ENCODE data around the gene SEZ6L.

The SEZ6L gene

DNA sequence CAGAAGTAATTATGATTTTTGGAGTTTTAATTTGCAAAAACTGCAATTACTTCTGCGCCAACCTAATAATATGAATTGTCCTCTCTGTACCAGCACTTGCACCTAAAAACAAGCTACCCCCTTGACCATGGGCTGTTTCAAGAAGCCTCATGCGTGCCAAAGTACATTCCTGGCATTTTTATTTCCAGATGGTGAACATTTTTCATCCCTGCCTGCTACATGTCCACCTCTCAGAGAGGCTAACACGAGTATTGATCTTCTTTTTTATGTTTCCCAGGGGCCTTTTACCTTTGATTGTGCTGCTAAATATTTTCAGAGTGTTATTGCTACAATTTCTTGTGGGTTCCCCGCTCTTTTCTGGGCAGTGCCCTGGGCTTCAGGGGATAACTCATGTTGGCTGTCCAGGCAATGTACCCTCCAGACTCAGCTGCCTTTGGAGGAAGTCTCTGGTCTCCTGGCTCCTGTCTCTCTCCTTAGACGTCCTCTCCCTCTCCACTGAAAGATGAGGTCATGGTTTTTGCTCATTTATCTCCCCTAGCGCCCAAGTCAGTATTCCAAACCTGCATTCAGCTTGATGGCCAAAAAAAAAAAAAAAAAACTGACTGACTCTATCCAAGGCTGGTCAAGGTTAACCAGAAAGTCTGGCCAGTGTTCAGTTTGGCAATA, 173.6 kb downstream of the SEZ6L start:
- no peak for DNase-seq

DNA sequence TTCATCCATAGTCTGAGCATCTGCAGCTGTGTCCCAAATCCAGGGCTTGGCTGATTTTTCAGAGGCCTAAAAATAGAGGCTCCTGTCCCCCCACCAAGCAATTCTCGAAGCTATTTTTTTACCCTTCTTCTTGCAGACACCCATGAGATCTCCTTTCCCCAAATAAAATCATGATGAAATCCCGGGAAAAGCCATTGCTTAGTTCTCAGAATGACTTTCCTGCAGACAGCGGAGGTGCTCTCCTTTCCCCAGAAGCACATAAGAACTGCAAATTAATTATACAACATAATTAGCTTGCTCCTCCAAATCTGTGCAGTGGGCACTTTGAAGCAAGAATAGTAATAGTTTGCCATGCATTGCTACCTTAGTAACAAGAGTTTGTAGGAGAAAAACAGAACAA, 176.2 kb downstream of the SEZ6L start:
- no peak for DNase-seq

DNA sequence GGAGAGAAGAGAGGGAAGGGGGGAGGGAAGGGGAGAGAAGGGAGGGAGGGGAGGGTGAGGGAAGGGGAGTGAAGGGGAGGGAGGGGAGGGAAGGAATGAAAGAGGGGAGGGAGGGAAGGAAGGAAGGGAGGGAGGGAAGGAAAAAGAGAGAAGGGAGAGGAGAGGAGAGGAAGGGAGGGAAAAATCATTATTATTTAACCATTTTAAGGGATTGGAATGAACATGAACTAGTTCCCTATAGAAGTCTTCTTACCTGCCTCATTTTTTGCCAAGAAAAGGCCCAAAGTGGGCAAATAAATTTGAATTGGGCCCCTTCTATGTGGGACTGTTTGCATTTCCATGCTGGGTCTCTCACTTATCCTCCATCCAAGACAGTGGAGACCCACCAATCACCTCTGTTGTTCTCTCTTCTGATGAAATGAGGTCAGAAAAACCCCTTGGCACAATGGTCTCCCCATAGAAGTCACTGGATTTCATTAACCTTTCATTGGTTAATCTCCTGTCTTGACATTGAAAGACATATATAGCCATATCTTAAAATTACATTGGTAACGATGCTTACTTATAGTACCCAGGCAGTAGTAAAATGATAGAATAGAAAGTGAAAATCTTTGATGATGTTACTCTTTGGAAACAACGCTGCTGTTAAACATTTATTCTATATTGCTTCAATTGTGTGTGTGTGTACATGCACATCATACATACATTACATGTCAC, 179.7 kb downstream of the SEZ6L start:
- DNase-seq = no peak

- DNase-seq = no peak
These were observed 185.4 kb downstream of the SEZ6L start for GRCh38 chr22:26354707-26355106.

DNA sequence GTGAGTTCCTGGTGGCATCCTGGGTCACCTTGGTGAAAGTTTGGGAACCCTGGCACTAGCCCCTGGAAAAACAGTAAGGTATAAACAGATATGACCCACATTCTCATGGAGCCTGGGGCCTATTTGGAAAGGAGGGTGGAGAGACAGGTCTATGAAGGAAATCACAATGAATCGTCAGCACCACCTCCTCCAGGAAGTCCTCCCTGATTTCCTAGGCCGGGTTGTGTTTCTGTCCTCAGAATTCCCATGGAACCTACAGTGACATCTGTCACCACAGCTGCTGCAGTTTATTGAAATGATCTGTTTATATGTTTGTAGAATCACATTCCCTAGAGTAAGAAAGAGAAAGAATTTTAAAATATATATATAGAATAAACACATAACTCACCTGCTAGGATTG, 188.0 kb downstream of the SEZ6L start:
- no peak for DNase-seq

- no peak for DNase-seq
These were observed 188.6 kb downstream of the SEZ6L start for GRCh38 chr22:26357813-26358212.

DNA sequence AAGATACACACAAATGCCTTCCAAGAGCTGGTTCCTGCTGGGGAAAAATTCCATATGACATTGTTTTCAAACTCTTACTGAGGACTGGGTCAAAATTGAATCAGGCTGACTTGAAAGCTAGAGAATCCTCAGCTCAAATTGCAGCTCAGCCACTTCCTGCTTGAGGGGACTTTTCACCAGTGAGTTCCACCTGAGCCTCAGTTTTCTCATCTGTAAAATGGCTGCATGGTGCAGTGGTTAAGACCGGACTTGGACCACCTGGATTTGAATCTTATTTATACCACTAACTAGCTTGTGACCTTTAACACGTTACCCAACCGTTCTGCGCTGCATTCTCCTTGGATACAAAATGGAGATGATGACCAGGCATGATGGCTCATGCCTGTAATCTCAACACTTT, 189.9 kb downstream of the SEZ6L start:
- no peak for DNase-seq

DNA sequence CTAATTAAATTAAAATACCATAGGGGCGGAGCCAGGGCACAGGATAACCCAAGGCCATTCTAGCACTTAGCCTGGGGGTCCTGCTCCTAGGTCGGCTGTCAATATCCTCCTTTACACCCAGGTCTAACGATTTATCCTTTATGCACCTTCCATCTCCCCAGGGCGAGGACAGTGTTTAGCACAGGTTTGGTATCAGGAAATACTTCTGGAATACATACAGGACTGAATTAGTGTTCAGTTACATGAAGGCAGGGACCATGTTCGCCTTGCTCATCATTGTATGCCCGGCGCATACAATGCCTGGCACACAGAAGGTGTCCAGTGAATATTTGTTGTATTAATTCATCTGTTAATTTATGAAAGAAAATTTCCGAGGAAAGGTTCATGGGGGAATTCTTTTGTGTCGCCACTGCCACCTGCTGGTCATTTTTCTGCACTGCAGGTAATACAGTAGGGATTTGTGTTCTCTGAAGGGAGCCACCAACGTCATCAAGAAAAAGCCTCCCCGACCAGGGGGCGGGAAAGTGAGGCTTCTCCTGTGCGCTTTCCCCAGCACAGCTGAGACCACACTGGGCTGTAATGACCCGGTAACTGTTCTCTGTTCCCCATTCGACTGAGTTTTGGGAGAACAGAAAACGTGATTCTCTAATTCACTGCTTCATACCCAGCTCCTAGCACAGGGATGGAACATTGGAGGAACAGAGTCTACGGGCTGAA, 191.1 kb downstream of the SEZ6L start:
- DNase-seq = peak; percentile 40

- no peak for DNase-seq
These were observed 193.2 kb downstream of the SEZ6L start for GRCh38 chr22:26362471-26362870.

DNA sequence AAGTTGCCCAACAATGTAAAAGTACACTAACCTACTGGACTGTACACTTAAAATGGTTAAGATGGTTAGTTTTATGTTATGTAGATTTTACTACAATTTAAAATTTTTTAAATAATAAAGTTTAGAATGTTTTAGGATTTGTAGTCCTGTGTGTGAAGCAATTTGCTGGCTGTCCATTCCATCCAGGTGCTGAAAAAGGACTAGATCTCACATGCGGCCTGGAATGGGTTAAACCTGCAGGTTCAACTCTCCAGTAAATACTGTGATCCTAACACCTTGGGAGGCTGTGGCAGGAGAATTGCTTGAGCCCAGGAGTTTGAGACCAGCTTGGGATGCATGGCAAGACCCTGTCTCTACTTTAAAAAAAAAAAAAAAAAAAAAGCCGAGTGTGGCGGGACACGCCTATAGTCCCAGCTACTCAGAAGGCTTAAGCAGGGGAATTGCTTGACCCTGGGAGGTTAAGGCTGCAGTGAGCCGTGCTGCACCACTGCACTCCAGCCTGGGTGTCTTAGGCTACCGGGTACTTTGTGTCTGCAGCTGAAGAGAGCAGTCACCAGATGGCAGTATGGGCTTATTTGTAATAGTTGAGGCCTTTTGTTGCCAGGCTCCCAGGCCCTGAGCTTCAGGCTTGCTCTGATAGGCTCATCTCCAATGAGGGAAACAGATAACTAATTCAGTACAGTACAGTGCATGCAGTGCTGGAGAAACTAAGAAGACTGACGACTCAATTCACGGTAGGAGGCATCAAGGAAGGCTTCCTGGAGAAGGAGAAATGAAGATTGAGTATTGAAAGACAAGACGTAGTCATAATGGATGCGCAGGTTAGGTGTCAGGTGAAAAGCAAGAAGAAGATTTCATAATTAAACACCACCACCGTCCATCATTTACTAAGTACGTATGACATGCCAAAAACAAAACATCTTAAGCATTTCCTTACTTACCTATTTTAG, 195.1 kb downstream of the SEZ6L start:
- peak; percentile 43 for DNase-seq

- peak; percentile 47 for DNase-seq
These were observed 198.4 kb downstream of the SEZ6L start for GRCh38 chr22:26367402-26368245.

- DNase-seq = no peak
These were observed 203.6 kb downstream of the SEZ6L start for GRCh38 chr22:26372890-26373289.

DNA sequence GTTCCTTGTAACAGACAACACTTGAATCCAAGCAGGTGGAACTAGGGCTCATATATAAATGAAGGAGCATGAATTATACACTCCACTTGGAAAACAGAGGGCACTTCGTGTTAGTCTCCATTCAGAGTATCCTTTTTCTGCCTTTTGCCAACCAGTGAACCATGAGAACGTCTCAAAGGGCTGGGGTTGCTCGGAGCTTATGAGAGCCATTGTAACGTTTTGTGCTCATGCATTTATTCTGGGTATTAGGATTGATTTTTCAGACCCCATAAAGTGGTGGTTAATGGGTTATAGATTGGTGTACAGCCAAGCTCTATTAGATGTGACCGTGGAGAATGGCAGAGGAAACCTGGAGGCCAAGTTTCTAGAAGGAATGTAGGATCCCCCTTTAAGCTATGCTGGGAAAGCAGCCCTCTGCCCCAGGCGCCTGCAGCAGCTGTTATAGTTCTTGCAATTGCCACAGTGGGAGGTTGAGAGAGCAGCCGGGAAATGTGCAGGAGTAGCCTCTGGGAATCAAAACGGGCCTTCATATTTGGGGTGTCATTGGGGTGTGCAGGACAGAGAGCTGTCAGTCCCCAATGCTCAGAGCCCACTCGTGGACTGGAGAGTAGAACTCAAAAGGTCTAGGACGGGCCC, 205.2 kb downstream of the SEZ6L start:
- DNase-seq = no peak

DNA sequence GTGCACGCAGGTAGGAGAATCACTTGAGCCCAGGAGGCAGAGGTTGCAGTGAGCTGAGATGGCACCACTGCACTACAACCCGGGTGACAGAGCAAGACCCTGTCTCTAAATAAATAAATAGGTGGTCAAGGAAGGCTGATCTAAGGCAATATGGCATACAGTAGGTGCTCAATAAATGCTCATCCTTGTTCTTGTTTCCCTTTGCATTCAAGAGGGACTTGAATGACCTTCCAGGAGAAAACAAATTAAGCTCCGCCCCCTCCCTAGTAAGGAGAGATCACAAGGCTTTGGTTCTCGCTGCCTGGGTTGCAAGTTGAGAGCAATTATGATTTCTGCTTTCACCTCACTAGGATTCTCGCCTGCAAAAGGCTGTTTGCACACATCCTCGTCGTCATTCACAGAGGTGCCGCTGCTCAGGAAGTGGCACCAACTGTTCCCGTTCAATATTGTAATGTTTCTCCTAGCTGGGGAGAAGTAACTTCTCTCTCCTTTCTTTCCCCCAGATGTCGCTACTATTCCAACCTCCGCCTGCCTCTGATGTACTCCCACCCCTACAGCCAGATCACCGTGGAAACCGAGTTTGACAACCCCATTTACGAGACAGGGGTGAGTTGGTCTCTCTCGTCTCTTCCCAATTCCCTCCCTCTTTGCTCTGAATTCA, 208.0 kb downstream of the SEZ6L start:
- no peak for DNase-seq

- DNase-seq = no peak
These were observed 211.0 kb downstream of the SEZ6L start for GRCh38 chr22:26380072-26380830.

GRCh38 chr22:26382782-26383181, 213.5 kb downstream of the SEZ6L start:
- no peak for DNase-seq

- no peak for DNase-seq
These were observed 214.8 kb downstream of the SEZ6L start for GRCh38 chr22:26383968-26384556.

DNA sequence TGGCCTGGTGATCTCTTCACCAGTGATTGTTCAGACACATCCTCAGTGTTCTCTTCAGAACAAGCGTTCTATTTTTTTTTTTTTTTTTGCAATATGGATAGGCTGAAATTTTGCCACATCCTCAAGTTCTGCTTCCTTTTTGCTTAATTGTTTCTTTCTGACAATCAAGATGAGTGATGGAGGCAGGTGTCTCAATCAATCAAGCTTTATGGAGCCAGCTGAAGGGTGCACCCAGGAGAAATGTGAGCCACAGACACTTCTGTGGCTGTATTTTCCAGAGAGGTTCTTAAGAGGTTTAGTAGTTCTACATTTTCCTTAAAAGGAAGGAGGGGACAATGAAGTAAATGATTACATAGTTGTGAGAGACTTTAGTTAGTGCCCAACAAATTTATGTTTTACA, 215.9 kb downstream of the SEZ6L start:
- no peak for DNase-seq

- DNase-seq = no peak
These were observed 219.9 kb downstream of the SEZ6L start for GRCh38 chr22:26389125-26389524.

DNA sequence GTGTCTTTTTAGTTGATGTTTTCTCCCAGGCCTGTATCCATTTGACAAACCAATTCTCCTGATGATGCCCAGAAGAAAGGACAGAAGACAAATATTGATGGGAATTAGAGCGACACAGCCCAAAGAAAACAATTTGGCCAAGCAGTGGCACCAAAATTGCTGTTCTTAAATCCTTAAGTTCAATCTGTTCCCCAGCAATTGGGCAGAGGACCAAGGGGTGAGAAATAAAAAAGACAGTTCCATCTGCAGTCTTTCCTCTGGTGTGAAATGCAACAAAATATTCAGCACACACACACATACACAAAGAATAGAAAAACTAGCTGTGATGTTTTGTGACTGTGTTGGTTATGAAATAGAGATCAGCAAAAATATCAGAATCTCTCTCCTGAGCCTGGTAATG, 221.8 kb downstream of the SEZ6L start:
- no peak for DNase-seq
